HEK293 (cell line): ENCODE measurements around the gene NKPD1.
A peak's percentile ranks its signal among the peaks of the same experiment; 100 is the strongest.

Experiments
- CTCF ChIA-PET: fragments of 350-600 bp; formaldehyde crosslinking; extraction: SDS; loops from one replicate; lab custom pipeline; 2021; ENCODE audit warnings: antibody characterized with exemption; lab: Yijun Ruan, JAX
- POLR2A ChIA-PET: fragments of 300-600 bp; formaldehyde crosslinking; extraction: SDS; loops from one replicate; lab custom pipeline; 2020; ENCODE audit warnings: antibody characterized with exemption, inconsistent platforms; lab: Yijun Ruan, JAX
- H3K27ac ChIP-seq: fragments of 200-500 bp; sonication (Bioruptor generic); 2 replicates; pipeline ENCODE4 v1.5.1; 2014; ENCODE audit warnings: low read depth, low read length, control low read depth, inconsistent platforms; ENCODE audit errors: extremely low read depth
- H3K36me3 ChIP-seq, 2 experiments: fragments of 200-500 bp in 1 of 2; sonication (Bioruptor generic) in 1 of 2; 1 replicate in 1 of 2; 2 replicates in 1 of 2; pipeline ENCODE4 v1.5.1; 2014 to 2017; ENCODE audit warnings: inconsistent platforms in 2 of 2, low read length in 2 of 2; ENCODE audit not compliant: control insufficient read depth in 2 of 2, insufficient read depth in 1 of 2
- H3K4me1 ChIP-seq: fragments of 200-500 bp; sonication (Bioruptor generic); 2 replicates; pipeline ENCODE4 v1.5.1; 2014; ENCODE audit warnings: mild to moderate bottlenecking, low read length, inconsistent platforms; ENCODE audit not compliant: control insufficient read depth, insufficient read depth
- H3K4me3 ChIP-seq: 2 replicates; pipeline ENCODE4 v1.5.1; 2011; ENCODE audit warnings: low read depth, mild to moderate bottlenecking, control low read depth, low read length, moderate library complexity
- H3K9me3 ChIP-seq: fragments of 200-500 bp; sonication (Bioruptor generic); 2 replicates; pipeline ENCODE4 v1.5.1; 2014; ENCODE audit warnings: low read depth, low read length, inconsistent platforms; ENCODE audit not compliant: control insufficient read depth, insufficient read depth
- EGR2 ChIP-seq: fragments of 450-650 bp; formaldehyde crosslinking; IDR thresholded peaks from 2 replicates; pipeline ENCODE4 v1.5.1; 2016; ENCODE audit warnings: low read depth, missing biosample characterization, missing genetic modification characterization
- GLI2 ChIP-seq: fragments of 450-650 bp; formaldehyde crosslinking; IDR thresholded peaks from 2 replicates; pipeline ENCODE4; 2017; ENCODE audit warnings: missing biosample characterization, missing genetic modification characterization, low read depth, borderline replicate concordance
- MEIS1 ChIP-seq: sonication (generic); formaldehyde crosslinking; IDR thresholded peaks from 2 replicates; pipeline ENCODE4 v1.8.1; 2022; ENCODE audit warnings: missing genetic modification reagents, mild to moderate bottlenecking, borderline replicate concordance
- ZFP41 ChIP-seq: fragments of 450-650 bp; formaldehyde crosslinking; IDR thresholded peaks from 2 replicates; pipeline ENCODE4 v1.5.1; 2016; ENCODE audit warnings: missing biosample characterization, missing genetic modification characterization, borderline replicate concordance
- ZNF112 ChIP-seq: fragments of 450-650 bp; formaldehyde crosslinking; IDR thresholded peaks from 2 replicates; pipeline ENCODE4 v1.5.0; 2017; ENCODE audit warnings: missing biosample characterization, missing genetic modification characterization
- ZNF132 ChIP-seq: fragments of 450-650 bp; formaldehyde crosslinking; IDR thresholded peaks from 2 replicates; pipeline ENCODE4 v1.5.1; 2017; ENCODE audit warnings: missing biosample characterization, missing genetic modification characterization, borderline replicate concordance
- ZNF184 ChIP-seq: fragments of 450-650 bp; IDR thresholded peaks from 2 replicates; pipeline ENCODE4 v1.5.1; 2018; ENCODE audit warnings: missing biosample characterization, mild to moderate bottlenecking, missing genetic modification characterization
- ZNF23 ChIP-seq: fragments of 450-650 bp; formaldehyde crosslinking; IDR thresholded peaks from 2 replicates; pipeline ENCODE4 v1.5.1; 2016; ENCODE audit warnings: missing biosample characterization, missing genetic modification characterization, borderline replicate concordance
- ZNF449 ChIP-seq: fragments of 450-650 bp; formaldehyde crosslinking; IDR thresholded peaks from 2 replicates; pipeline ENCODE4 v1.5.1; 2017; ENCODE audit warnings: missing biosample characterization, mild to moderate bottlenecking, missing genetic modification characterization, moderate library complexity
- ZNF561 ChIP-seq: fragments of 450-650 bp; IDR thresholded peaks from 2 replicates; pipeline ENCODE4 v1.5.1; 2018; ENCODE audit warnings: missing biosample characterization, missing genetic modification characterization, borderline replicate concordance
- ZNF610 ChIP-seq: fragments of 450-650 bp; formaldehyde crosslinking; IDR thresholded peaks from 2 replicates; pipeline ENCODE4 v1.5.1; 2016; ENCODE audit warnings: missing biosample characterization, missing genetic modification characterization, borderline replicate concordance
- ZNF626 ChIP-seq: fragments of 450-650 bp; sonication (Bioruptor Pico); formaldehyde crosslinking; IDR thresholded peaks from 2 replicates; pipeline ENCODE4 v1.5.1; 2018; ENCODE audit warnings: missing biosample characterization, missing genetic modification characterization, inconsistent platforms
- ZNF629 ChIP-seq: fragments of 450-650 bp; formaldehyde crosslinking; IDR thresholded peaks from 2 replicates; pipeline ENCODE4 v1.5.1; 2017; ENCODE audit warnings: missing biosample characterization, missing genetic modification characterization
- ZNF654 ChIP-seq: fragments of 450-650 bp; formaldehyde crosslinking; IDR thresholded peaks from 2 replicates; pipeline ENCODE4 v1.5.1; 2016; ENCODE audit warnings: low read depth, missing biosample characterization, missing genetic modification characterization
- ZNF747 ChIP-seq: fragments of 450-650 bp; formaldehyde crosslinking; IDR thresholded peaks from 2 replicates; pipeline ENCODE4 v1.5.1; 2016; ENCODE audit warnings: missing biosample characterization, missing genetic modification characterization
- ZNF792 ChIP-seq: fragments of 450-650 bp; formaldehyde crosslinking; IDR thresholded peaks from 2 replicates; pipeline ENCODE4 v1.5.1; 2016; ENCODE audit warnings: missing biosample characterization, missing genetic modification characterization
- ZSCAN4 ChIP-seq: fragments of 450-650 bp; formaldehyde crosslinking; IDR thresholded peaks from 2 replicates; pipeline ENCODE4 v1.5.1; 2017; ENCODE audit warnings: missing biosample characterization, missing genetic modification characterization
- TF ChIP-seq, protein P1 (sequence below): fragments of 450-650 bp; formaldehyde crosslinking; IDR thresholded peaks from 2 replicates; pipeline ENCODE4 v1.5.1; 2016; ENCODE audit warnings: missing biosample characterization, missing genetic modification characterization
- TF ChIP-seq, protein P2 (sequence below): fragments of 450-650 bp; formaldehyde crosslinking; optimal IDR thresholded peaks from 2 replicates; pipeline ENCODE3; 2016; ENCODE audit warnings: missing biosample characterization, mild to moderate bottlenecking, missing genetic modification characterization
- TF ChIP-seq, protein P3 (sequence below): fragments of 450-650 bp; formaldehyde crosslinking; IDR thresholded peaks from 2 replicates; pipeline ENCODE4 v1.5.1; 2016; ENCODE audit warnings: missing biosample characterization, missing genetic modification characterization
- TF ChIP-seq, protein P4 (sequence below): fragments of 450-650 bp; formaldehyde crosslinking; IDR thresholded peaks from 2 replicates; pipeline ENCODE4 v1.5.1; 2016; ENCODE audit warnings: missing biosample characterization, missing genetic modification characterization

Gene NKPD1

DNA sequence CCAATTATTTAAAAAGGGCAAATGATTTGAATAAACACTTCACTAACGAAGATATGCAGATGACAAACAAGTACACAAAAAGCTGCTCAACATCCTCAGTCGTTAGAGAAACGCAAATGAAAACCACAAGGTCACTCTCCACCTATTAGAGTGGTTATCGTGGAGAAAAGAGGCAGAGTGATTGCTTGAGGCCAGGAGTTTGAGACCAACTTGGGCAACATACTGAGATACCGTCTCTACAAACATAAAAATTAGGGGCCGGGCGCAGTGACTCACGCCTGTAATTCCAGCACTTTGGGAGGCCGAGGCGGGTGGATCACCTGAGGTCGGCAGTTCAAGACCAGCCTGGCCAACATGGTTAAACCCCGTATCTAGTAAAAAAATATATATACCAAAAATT lies 45.0 kb upstream of the NKPD1 start (continued):
- TF ChIP-seq, protein P1, sequence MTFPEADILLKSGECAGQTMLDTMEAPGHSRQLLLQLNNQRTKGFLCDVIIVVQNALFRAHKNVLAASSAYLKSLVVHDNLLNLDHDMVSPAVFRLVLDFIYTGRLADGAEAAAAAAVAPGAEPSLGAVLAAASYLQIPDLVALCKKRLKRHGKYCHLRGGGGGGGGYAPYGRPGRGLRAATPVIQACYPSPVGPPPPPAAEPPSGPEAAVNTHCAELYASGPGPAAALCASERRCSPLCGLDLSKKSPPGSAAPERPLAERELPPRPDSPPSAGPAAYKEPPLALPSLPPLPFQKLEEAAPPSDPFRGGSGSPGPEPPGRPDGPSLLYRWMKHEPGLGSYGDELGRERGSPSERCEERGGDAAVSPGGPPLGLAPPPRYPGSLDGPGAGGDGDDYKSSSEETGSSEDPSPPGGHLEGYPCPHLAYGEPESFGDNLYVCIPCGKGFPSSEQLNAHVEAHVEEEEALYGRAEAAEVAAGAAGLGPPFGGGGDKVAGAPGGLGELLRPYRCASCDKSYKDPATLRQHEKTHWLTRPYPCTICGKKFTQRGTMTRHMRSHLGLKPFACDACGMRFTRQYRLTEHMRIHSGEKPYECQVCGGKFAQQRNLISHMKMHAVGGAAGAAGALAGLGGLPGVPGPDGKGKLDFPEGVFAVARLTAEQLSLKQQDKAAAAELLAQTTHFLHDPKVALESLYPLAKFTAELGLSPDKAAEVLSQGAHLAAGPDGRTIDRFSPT (tag by site-specific recombination) = no peak
- TF ChIP-seq ZNF112 (tag by site-specific recombination) (no peak), ZNF561 (tag by site-specific recombination) (no peak), ZNF184 (tag by site-specific recombination) (no peak), ZNF610 (tag by site-specific recombination) (no peak), EGR2 (tag by site-specific recombination) (no peak)
- TF ChIP-seq, protein P2, sequence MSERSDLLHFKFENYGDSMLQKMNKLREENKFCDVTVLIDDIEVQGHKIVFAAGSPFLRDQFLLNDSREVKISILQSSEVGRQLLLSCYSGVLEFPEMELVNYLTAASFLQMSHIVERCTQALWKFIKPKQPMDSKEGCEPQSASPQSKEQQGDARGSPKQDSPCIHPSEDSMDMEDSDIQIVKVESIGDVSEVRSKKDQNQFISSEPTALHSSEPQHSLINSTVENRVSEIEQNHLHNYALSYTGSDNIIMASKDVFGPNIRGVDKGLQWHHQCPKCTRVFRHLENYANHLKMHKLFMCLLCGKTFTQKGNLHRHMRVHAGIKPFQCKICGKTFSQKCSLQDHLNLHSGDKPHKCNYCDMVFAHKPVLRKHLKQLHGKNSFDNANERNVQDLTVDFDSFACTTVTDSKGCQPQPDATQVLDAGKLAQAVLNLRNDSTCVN = no peak

DNA sequence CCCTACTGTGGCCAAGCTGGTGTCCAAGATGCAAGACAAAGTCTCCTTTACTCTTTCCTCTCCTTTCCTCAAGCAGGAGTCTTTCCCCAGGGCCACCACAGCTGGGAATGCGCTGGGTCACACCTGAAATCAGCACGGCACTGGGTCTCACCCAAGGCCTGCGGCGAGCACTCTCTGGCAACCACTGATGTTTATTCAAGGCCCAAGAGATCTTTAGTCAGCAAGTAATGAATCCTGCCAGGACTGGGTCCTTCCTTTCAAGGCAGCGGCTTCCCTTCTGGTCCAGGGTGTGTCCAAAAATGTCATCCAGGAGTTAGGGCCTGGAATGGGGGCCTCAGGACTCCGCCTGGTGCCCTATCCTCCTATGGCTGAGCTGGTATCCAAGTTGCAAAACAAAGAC lies 41.9 kb upstream of the NKPD1 start:
- Histone ChIP-seq H3K27ac (no peak overlapping the region), H3K9me3 (no peaks in the 10 kb centered on the region), H3K4me3 (no peak overlapping the region), H3K36me3 (no peaks in the 10 kb centered on the region), H3K4me1 (no peaks in the 10 kb centered on the region)
- ChIA-PET POLR2A (no interaction called here), CTCF (interaction anchor here (0.7 kb wide), 1 partner anchor 20 kb away, joined by 3 read pairs; no protein-coding TSS in a partner anchor)
- TF ChIP-seq ZNF626 (tag by site-specific recombination) (no peak), ZSCAN4 (tag by site-specific recombination) (no peak), ZNF629 (tag by site-specific recombination) (no peak), ZFP41 (tag by site-specific recombination) (no peak), ZNF23 (tag by site-specific recombination) (no peak), GLI2 (tag by site-specific recombination) (no peak), ZNF747 (tag by site-specific recombination) (no peak), ZNF654 (tag by site-specific recombination) (no peak)
- TF ChIP-seq, protein P3, sequence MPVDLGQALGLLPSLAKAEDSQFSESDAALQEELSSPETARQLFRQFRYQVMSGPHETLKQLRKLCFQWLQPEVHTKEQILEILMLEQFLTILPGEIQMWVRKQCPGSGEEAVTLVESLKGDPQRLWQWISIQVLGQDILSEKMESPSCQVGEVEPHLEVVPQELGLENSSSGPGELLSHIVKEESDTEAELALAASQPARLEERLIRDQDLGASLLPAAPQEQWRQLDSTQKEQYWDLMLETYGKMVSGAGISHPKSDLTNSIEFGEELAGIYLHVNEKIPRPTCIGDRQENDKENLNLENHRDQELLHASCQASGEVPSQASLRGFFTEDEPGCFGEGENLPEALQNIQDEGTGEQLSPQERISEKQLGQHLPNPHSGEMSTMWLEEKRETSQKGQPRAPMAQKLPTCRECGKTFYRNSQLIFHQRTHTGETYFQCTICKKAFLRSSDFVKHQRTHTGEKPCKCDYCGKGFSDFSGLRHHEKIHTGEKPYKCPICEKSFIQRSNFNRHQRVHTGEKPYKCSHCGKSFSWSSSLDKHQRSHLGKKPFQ (tag by site-specific recombination) = no peak

DNA sequence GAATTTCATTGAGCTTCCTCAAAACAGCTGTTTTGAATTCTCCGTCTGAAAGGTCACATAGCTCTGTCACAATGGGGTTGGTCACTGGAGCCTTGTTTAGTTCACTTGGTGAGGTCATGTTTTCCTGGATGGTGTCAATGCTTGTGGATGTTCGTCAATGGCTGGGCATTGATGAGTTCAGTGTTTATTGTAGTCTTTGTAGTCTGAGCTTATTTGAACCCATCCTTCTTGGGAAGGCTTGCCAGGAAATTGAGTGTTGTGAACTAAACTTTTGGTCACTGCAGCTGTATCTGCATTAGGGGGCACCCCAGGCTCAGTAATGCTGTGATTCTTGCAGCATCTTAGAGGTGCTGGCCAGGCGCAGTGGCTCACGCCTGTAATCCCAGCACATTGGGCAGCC lies 39.8 kb upstream of the NKPD1 start:
- Histone ChIP-seq H3K9me3 (no peaks in the 10 kb centered on the region), H3K27ac (no peak overlapping the region), H3K4me3 (no peak overlapping the region), H3K36me3 (no peaks in the 10 kb centered on the region), H3K4me1 (no peaks in the 10 kb centered on the region)
- ChIA-PET POLR2A (no interaction called here), CTCF (interaction anchor here (0.6 to 2.2 kb wide), 13 partner anchors 8 to 1276 kb away, joined by 3 to 10 read pairs (median 3); no protein-coding TSS in a partner anchor)
- TF ChIP-seq ZNF792 (tag by site-specific recombination) (no peak), ZNF654 (tag by site-specific recombination) (peak; percentile 50), ZNF132 (tag by site-specific recombination) (no peak), ZNF449 (tag by site-specific recombination) (no peak), MEIS1 (CRISPR knock-in tag) (no peak)
- TF ChIP-seq, protein P4, sequence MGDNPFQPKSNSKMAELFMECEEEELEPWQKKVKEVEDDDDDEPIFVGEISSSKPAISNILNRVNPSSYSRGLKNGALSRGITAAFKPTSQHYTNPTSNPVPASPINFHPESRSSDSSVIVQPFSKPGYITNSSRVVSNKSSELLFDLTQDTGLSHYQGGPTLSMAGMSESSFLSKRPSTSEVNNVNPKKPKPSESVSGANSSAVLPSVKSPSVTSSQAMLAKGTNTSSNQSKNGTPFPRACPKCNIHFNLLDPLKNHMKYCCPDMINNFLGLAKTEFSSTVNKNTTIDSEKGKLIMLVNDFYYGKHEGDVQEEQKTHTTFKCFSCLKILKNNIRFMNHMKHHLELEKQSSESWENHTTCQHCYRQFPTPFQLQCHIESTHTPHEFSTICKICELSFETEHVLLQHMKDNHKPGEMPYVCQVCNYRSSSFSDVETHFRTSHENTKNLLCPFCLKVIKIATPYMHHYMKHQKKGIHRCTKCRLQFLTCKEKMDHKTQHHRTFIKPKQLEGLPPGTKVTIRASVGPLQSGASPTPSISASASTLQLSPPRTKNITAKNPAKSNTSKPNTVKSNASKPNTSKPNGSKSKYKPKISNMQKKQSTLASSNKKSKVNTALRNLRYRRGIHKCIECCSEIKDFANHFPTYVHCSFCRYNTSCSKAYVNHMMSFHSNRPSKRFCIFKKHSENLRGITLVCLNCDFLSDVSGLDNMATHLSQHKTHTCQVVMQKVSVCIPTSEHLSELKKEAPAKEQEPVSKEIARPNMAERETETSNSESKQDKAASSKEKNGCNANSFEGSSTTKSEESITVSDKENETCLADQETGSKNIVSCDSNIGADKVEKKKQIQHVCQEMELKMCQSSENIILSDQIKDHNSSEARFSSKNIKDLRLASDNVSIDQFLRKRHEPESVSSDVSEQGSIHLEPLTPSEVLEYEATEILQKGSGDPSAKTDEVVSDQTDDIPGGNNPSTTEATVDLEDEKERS (tag by site-specific recombination) = no peak
